Peyer's patch (tissue), 4 donors: ENCODE data around the gene RRP8. TPM values are rescaled to one million over a fixed set of nuclear protein-coding genes. Genes with fewer than 3 reads are reported as not detected.

ENCODE experiments used
- DNase-seq, 3 donors: peaks; one replicate each; pipeline ENCODE4 v3.0.0-alpha.2; 2017 to 2019
- H3K27ac ChIP-seq, 4 donors: fragments of 200-600 bp; sonication (generic); one replicate each; pipeline ENCODE4 v1.5.1; 2016 to 2019
- H3K27me3 ChIP-seq, 2 donors: fragments of 200-600 bp; sonication (generic); one replicate each; pipeline ENCODE4 v1.5.1; 2019
- H3K36me3 ChIP-seq, 3 donors: fragments of 200-600 bp; sonication (generic); one replicate each; pipeline ENCODE4 v1.5.1; 2016 to 2019
- H3K4me1 ChIP-seq, 4 donors: fragments of 200-600 bp; sonication (generic); one replicate each; pipeline ENCODE4 v1.5.1; 2016 to 2019
- H3K4me3 ChIP-seq, 4 donors: fragments of 200-600 bp; sonication (generic); 1 replicate in 3 of 4; 2 replicates in 1 of 4; pipeline ENCODE4 v1.5.1; 2016 to 2019; ENCODE audit warnings: mild to moderate bottlenecking in 1 of 4
- H3K9me3 ChIP-seq, 4 donors: fragments of 200-600 bp; sonication (generic); one replicate each; pipeline ENCODE4 v1.5.1; 2016 to 2019; ENCODE audit warnings: mild to moderate bottlenecking in 1 of 4
- CTCF ChIP-seq, 6 experiments: fragments of 450-650 bp in 4 of 6; fragments of 200-600 bp in 2 of 6; sonication (generic) in 1 of 6; IDR thresholded peaks; one replicate each; pipeline ENCODE4 v1.5.1; 2017 to 2019; ENCODE audit warnings: antibody characterized with exemption in 6 of 6, mild to moderate bottlenecking in 3 of 6, moderate library complexity in 1 of 6
- POLR2A ChIP-seq, 2 donors: fragments of 450-650 bp; IDR thresholded peaks; one replicate each; pipeline ENCODE4 v1.5.1; 2017; ENCODE audit warnings: antibody characterized with exemption in 2 of 2, mild to moderate bottlenecking in 2 of 2, moderate library complexity in 2 of 2
- total RNA-seq, 4 donors: library from RNA; depleted of rRNA; stranded (reverse); fragments of >200 nt; gene quantifications; one replicate each; pipeline ENCODE4 v1.1.0, GENCODE V29; 2016

RRP8 gene
- total RNA-seq, 4 donors from 2014 or later, result 11.4 to 28.9 (median 17.5) TPM

DNA sequence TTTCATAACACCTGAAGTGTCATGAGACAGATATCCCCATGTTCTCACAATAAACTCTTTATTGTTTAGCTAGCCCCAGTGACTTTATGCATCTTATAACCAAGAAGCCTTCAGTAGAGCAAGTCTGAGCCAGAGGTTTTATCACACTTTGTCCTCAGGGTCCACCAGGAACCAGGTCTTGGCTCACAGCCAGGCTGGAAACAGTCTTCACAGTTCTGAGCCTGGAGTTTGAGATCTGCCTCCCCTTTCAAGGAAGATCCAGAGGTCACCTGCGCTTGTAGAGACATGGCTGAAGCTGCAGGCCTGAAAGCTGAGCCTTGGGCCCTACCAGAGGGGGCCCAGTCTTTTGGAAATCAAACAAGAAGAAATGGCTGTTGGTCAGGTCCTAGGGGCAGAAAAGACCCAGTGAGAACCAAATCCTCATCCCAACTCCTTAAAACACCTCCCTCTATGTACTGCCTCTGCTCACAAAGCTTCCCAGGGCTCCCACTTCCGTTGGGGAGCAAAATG, 3.5 kb downstream of the RRP8 start:
- no peak overlapping the region for H3K27ac ChIP-seq
- TF ChIP-seq CTCF (IDR thresholded peaks at IDR 0.05) (no peak), POLR2A (IDR thresholded peaks at IDR 0.05) (no peak)
- DNase-seq, result no peak

DNA sequence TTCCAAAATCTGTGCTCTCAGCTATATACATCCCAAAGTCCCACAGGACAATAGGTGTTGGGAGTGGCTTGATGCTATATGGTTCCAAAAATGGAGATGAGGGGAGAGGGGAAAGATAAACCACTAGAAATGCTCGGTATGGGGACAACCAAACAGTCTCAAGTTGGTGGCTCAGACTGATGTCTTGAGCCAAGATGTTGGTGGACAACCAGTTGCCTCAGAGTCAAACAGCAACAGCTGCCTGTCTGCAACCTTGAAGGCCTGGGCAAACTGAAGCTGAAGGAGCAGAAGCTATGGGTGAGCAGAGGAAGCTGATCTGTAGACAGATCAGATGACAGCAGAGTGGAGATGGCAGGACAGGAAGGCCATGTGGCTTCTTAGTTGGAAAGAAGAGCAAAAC, 4.0 kb downstream of the RRP8 start:
- Histone ChIP-seq H3K9me3 (no peaks in the 10 kb centered on the region), H3K27me3 (no peaks in the 10 kb centered on the region), H3K4me1 (peaks cover 0 to 21% (median 4%) of the 10 kb centered on the region in 4 donors), H3K27ac (no peak overlapping the region), H3K4me3 (no peak overlapping the region), H3K36me3 (peaks cover 0 to 66% (median 0%) of the 10 kb centered on the region in 3 donors)
- no peak for TF ChIP-seq POLR2A (IDR thresholded peaks at IDR 0.05)
- no peak for TF ChIP-seq CTCF (IDR thresholded peaks at IDR 0.05)
- DNase-seq, result no peak

More for the DNA sequence above, 3.5 kb downstream of the RRP8 start:
- no peak overlapping the region for H3K4me3 ChIP-seq
- H3K36me3 ChIP-seq, result peaks cover 0 to 62% (median 0%) of the 10 kb centered on the region in 3 donors
- H3K4me1 ChIP-seq, result peaks cover 0 to 26% (median 4%) of the 10 kb centered on the region in 4 donors
- H3K27me3 ChIP-seq, result no peaks in the 10 kb centered on the region
- no peaks in the 10 kb centered on the region for H3K9me3 ChIP-seq

DNA sequence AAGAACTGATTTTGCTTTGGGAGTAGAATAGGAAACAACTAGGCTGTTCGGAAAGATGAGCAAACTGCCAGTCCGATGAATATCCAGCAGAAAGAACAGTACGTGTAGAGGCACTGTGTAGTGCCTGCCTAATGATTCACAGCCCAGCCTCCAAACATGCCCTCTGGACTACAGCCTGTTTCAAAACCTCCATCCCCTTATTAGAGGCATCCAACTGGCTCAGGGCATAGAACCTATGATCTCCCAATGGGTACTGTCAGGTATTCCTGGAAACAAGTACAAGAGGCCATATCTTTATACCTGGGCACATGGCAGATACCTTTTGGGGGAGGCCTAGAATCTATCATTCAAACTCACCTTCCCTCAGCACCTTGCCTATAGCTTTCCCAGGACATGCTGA, 4.9 kb downstream of the RRP8 start:
- no peak overlapping the region for H3K4me3 ChIP-seq
- no peaks in the 10 kb centered on the region for H3K27me3 ChIP-seq
- no peak for DNase-seq
- TF ChIP-seq CTCF (IDR thresholded peaks at IDR 0.05) (no peak), POLR2A (IDR thresholded peaks at IDR 0.05) (no peak)
- no peaks in the 10 kb centered on the region for H3K9me3 ChIP-seq
- H3K4me1 ChIP-seq, result peaks cover 0 to 20% (median 4%) of the 10 kb centered on the region in 4 donors
- H3K36me3 ChIP-seq, result peaks cover 0 to 74% (median 0%) of the 10 kb centered on the region in 3 donors
- no peak overlapping the region for H3K27ac ChIP-seq

- TF ChIP-seq CTCF (IDR thresholded peaks at IDR 0.05), result no peak
- no peak for TF ChIP-seq POLR2A (IDR thresholded peaks at IDR 0.05)
- Histone ChIP-seq H3K4me3 (no peak overlapping the region), H3K9me3 (no peaks in the 10 kb centered on the region), H3K36me3 (peaks cover 0 to 88% (median 0%) of the 10 kb centered on the region in 3 donors), H3K27me3 (no peaks in the 10 kb centered on the region), H3K27ac (peak overlapping the region in 1 of 4 donors; percentile 29), H3K4me1 (peaks cover 0 to 8% (median 0%) of the 10 kb centered on the region in 4 donors)
- no peak for DNase-seq
Observed at GRCh38 chr11:6596239-6596877, 7.1 kb downstream of the RRP8 start.

- TF ChIP-seq POLR2A (IDR thresholded peaks at IDR 0.05) (no peak), CTCF (IDR thresholded peaks at IDR 0.05) (no peak)
- H3K27me3 ChIP-seq, result no peaks in the 10 kb centered on the region
- H3K36me3 ChIP-seq, result peaks cover 0 to 74% (median 0%) of the 10 kb centered on the region in 3 donors
- H3K4me3 ChIP-seq, result no peak overlapping the region
- DNase-seq, result no peak
- no peak overlapping the region for H3K27ac ChIP-seq
- H3K9me3 ChIP-seq, result no peaks in the 10 kb centered on the region
- H3K4me1 ChIP-seq, result no peaks in the 10 kb centered on the region
Observed at GRCh38 chr11:6594142-6594768, 9.2 kb downstream of the RRP8 start.
